Aortic smooth muscle cell (primary cell): ENCODE results near the gene ZC3H12D. TPM values are rescaled to one million over a fixed set of nuclear protein-coding genes. Genes with fewer than 3 reads are reported as not detected.

ENCODE experiments used
- total RNA-seq: library from RNA; depleted of rRNA; stranded (reverse); fragments of >200 nt; gene quantifications from 2 replicates; pipeline ENCODE4 v1.2.3, GENCODE V29; 2014

The ZC3H12D gene
- under 0.01 and 0.06 TPM in 2 replicates for total RNA-seq

GRCh38 chr6:149484733-149485700, at the start of gene ZC3H12D:
Gene ZC3H12D (minus strand): TSS chr6:149485014. CDS start chr6:149474543, 10,471 bp downstream.

GRCh38 chr6:149400050-149400449, 84.8 kb downstream of the ZC3H12D start, which contains the start of gene SUMO4:
Gene SUMO4 (plus strand): TSS chr6:149400262. CDS start chr6:149400392, 130 bp downstream.

Other genes starting within 250 kb of the ZC3H12D start
- 15.9 and 21.8 TPM in 2 replicates for gene TAB2, start 167.3 kb downstream of the ZC3H12D start, total RNA-seq
- 1.3 and 1.6 TPM in 2 replicates for gene SUMO4, start 84.8 kb downstream of the ZC3H12D start, total RNA-seq
- gene PPIL4, start 61.0 kb upstream of the ZC3H12D start, total RNA-seq = 28.9 and 37.1 TPM in 2 replicates
- gene GINM1, start 81.4 kb upstream of the ZC3H12D start, total RNA-seq = 65.9 and 84.7 TPM in 2 replicates
- gene KATNA1, start 163.7 kb upstream of the ZC3H12D start, total RNA-seq = 30.3 TPM in 2 replicates
- gene LATS1, start 233.1 kb upstream of the ZC3H12D start, total RNA-seq = 6.5 and 9.2 TPM in 2 replicates